OCI-LY1 (cell line): ENCODE measurements around the gene AFTPH.

Experiments
- H2AFZ ChIP-seq: fragments of 200-600 bp; sonication (generic), shearing (Covaris generic); 2 replicates; pipeline ENCODE4 v1.6.0; 2014; ENCODE audit warnings: antibody characterized with exemption, mild to moderate bottlenecking, low read length
- H3F3A ChIP-seq: fragments of 200-600 bp; sonication (generic), shearing (Covaris generic); 2 replicates; pipeline ENCODE4 v1.6.0; 2014; ENCODE audit warnings: mild to moderate bottlenecking, antibody characterized with exemption, low read length, moderate library complexity; ENCODE audit not compliant: insufficient read depth
- H3K27ac ChIP-seq: fragments of 200-600 bp; sonication (generic); 2 replicates; pipeline ENCODE4 v1.5.1; 2014; ENCODE audit warnings: low read length, mixed run types, mild to moderate bottlenecking, low read depth; ENCODE audit not compliant: poor library complexity, severe bottlenecking
- H3K27me3 ChIP-seq: fragments of 200-600 bp; sonication (generic); 2 replicates; pipeline ENCODE4 v1.6.0; 2014; ENCODE audit warnings: antibody characterized with exemption, mild to moderate bottlenecking, low read length, moderate library complexity; ENCODE audit not compliant: insufficient read depth
- H3K36me3 ChIP-seq: fragments of 200-600 bp; sonication (generic); 2 replicates; pipeline ENCODE4 v1.6.1; 2014; ENCODE audit warnings: mild to moderate bottlenecking, antibody characterized with exemption, low read length, moderate library complexity, mixed read lengths; ENCODE audit not compliant: insufficient read depth
- H3K4me1 ChIP-seq: fragments of 200-600 bp; sonication (generic); 2 replicates; pipeline ENCODE4 v1.5.1; 2014; ENCODE audit warnings: mild to moderate bottlenecking, low read length, moderate library complexity; ENCODE audit not compliant: insufficient read depth, severe bottlenecking
- H3K4me2 ChIP-seq: fragments of 200-600 bp; sonication (generic), shearing (Covaris generic); 2 replicates; pipeline ENCODE4 v1.6.1; 2014; ENCODE audit warnings: low read length
- H3K4me3 ChIP-seq: fragments of 200-600 bp; sonication (generic); 2 replicates; pipeline ENCODE4 v1.5.1; 2014; ENCODE audit warnings: low read length, low read depth, mild to moderate bottlenecking, mixed read lengths; ENCODE audit not compliant: poor library complexity, severe bottlenecking
- H3K79me2 ChIP-seq: fragments of 200-600 bp; shearing (Covaris generic); 2 replicates; pipeline ENCODE4 v1.6.1; 2016; ENCODE audit warnings: mixed run types, low read length, mixed read lengths; ENCODE audit not compliant: insufficient read depth
- H3K9ac ChIP-seq: fragments of 200-600 bp; sonication (generic), shearing (Covaris generic); 2 replicates; pipeline ENCODE4 v1.6.1; 2014; ENCODE audit warnings: mild to moderate bottlenecking, low read length, mixed read lengths
- H3K9me2 ChIP-seq: fragments of 200-600 bp; sonication (generic), shearing (Covaris generic); 2 replicates; pipeline ENCODE4 v1.6.1; 2014; ENCODE audit warnings: low read depth, mild to moderate bottlenecking, low read length, mixed read lengths
- H3K9me3 ChIP-seq: fragments of 200-600 bp; shearing (Covaris generic); 2 replicates; pipeline ENCODE4 v1.6.1; 2014; ENCODE audit warnings: low read length, mixed read lengths
- H4K20me1 ChIP-seq: fragments of 200-600 bp; sonication (generic), shearing (Covaris generic); 2 replicates; pipeline ENCODE4 v1.6.0; 2016; ENCODE audit warnings: mild to moderate bottlenecking, low read length; ENCODE audit not compliant: insufficient read depth
- EZH2 ChIP-seq: fragments of 200-600 bp; sonication (generic), shearing (Covaris generic); IDR thresholded peaks from 2 replicates; pipeline ENCODE4 v1.8.0; 2017; ENCODE audit warnings: borderline replicate concordance, mixed run types, mild to moderate bottlenecking, antibody characterized with exemption, low read length, moderate library complexity, mixed read lengths
- TF ChIP-seq, protein P1 (sequence below): fragments of 200-600 bp; sonication (generic), shearing (Covaris generic); IDR thresholded peaks from 2 replicates; pipeline ENCODE4 v1.5.1; 2017; ENCODE audit warnings: mild to moderate bottlenecking, antibody characterized with exemption, low read length, moderate library complexity, mixed read lengths

Gene AFTPH

GRCh38 chr2:64491426-64491825 is 32.7 kb upstream of the AFTPH start:
- H3K9me3 ChIP-seq: no peaks in the 10 kb centered on the region
- H3K27ac ChIP-seq: no peak overlapping the region
- no peaks in the 10 kb centered on the region for H3F3A ChIP-seq
- no peak overlapping the region for H3K4me2 ChIP-seq
- H3K9ac ChIP-seq: no peak overlapping the region
- no peak overlapping the region for H3K4me3 ChIP-seq
- H3K79me2 ChIP-seq: no peaks in the 10 kb centered on the region
- H4K20me1 ChIP-seq: no peaks in the 10 kb centered on the region
- no peaks in the 10 kb centered on the region for H3K27me3 ChIP-seq
- TF ChIP-seq, protein P1, sequence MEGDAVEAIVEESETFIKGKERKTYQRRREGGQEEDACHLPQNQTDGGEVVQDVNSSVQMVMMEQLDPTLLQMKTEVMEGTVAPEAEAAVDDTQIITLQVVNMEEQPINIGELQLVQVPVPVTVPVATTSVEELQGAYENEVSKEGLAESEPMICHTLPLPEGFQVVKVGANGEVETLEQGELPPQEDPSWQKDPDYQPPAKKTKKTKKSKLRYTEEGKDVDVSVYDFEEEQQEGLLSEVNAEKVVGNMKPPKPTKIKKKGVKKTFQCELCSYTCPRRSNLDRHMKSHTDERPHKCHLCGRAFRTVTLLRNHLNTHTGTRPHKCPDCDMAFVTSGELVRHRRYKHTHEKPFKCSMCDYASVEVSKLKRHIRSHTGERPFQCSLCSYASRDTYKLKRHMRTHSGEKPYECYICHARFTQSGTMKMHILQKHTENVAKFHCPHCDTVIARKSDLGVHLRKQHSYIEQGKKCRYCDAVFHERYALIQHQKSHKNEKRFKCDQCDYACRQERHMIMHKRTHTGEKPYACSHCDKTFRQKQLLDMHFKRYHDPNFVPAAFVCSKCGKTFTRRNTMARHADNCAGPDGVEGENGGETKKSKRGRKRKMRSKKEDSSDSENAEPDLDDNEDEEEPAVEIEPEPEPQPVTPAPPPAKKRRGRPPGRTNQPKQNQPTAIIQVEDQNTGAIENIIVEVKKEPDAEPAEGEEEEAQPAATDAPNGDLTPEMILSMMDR: no peak
- no peak for TF ChIP-seq EZH2
- H3K36me3 ChIP-seq: no peaks in the 10 kb centered on the region
- no peaks in the 10 kb centered on the region for H3K9me2 ChIP-seq
- no peak overlapping the region for H2AFZ ChIP-seq
- H3K4me1 ChIP-seq: no peaks in the 10 kb centered on the region

DNA sequence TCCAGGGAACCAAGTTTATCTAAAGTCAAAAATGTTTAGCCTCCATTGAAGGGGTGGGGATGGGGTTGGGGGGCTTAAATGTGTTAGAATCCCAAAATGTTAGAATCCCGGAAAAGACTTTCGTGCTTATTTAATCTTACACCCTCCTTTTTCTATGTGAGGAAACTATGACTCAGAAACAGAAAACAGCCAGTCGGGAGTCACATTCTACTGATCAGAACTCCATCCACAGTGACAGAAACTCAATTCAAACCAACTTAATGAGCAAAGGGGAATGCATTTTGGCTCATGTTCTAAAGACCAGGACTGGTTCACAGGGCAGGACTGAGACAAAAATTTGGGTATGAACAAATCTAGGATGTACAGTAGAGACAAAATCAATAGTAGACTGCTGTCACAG is 31.9 kb upstream of the AFTPH start:
- no peaks in the 10 kb centered on the region for H3F3A ChIP-seq
- H3K4me2 ChIP-seq: no peak overlapping the region
- H3K36me3 ChIP-seq: no peaks in the 10 kb centered on the region
- no peaks in the 10 kb centered on the region for H3K4me1 ChIP-seq
- H3K9me2 ChIP-seq: no peaks in the 10 kb centered on the region
- H3K79me2 ChIP-seq: no peaks in the 10 kb centered on the region
- no peaks in the 10 kb centered on the region for H3K9me3 ChIP-seq
- no peak overlapping the region for H2AFZ ChIP-seq
- H4K20me1 ChIP-seq: no peaks in the 10 kb centered on the region
- H3K27ac ChIP-seq: no peak overlapping the region
- no peaks in the 10 kb centered on the region for H3K27me3 ChIP-seq
- TF ChIP-seq, protein P1: no peak
- no peak overlapping the region for H3K4me3 ChIP-seq
- no peak overlapping the region for H3K9ac ChIP-seq

DNA sequence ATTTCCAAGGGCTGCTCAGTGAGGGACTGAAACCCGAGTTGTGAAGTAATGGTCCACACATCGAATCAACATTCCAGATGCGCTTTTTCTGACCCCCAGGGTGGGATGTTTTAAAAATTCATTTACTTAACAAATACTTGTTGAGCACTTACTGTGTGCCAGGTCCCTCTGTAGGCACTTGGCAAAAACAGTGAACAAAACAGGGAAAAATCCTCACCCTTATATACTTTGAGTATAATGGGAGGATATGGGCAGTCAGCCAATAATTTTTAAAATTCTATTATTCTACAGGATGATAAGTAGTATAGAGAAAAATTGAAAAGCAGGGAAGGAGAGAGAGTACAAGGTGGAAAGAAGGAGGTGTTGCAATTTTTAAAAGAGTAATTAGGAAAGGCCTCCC is 31.3 kb upstream of the AFTPH start:
- Histone ChIP-seq H3F3A (no peaks in the 10 kb centered on the region), H3K9ac (no peak overlapping the region), H3K9me2 (no peaks in the 10 kb centered on the region), H3K9me3 (no peaks in the 10 kb centered on the region), H3K4me1 (no peaks in the 10 kb centered on the region), H4K20me1 (no peaks in the 10 kb centered on the region), H3K36me3 (no peaks in the 10 kb centered on the region), H3K79me2 (no peaks in the 10 kb centered on the region), H2AFZ (no peak overlapping the region), H3K4me3 (no peak overlapping the region), H3K27ac (no peak overlapping the region), H3K27me3 (no peaks in the 10 kb centered on the region), H3K4me2 (no peak overlapping the region)
- TF ChIP-seq, protein P1: no peak
- no peak for TF ChIP-seq EZH2
